Vagina (tissue), 2 donors: ENCODE results near the gene BRD3OS.

Experiments used
- CTCF ChIP-seq, 3 experiments: fragments of 450-650 bp in 2 of 3; fragments of 200-600 bp in 1 of 3; sonication (generic) in 1 of 3; IDR thresholded peaks; one replicate each; pipeline ENCODE4 v1.5.1; 2017 to 2019; ENCODE audit warnings: antibody characterized with exemption in 3 of 3, mild to moderate bottlenecking in 2 of 3, moderate library complexity in 2 of 3
- POLR2A ChIP-seq, 2 donors: fragments of 450-650 bp; IDR thresholded peaks; one replicate each; pipeline ENCODE4 v1.6.1; 2017; ENCODE audit warnings: antibody characterized with exemption in 2 of 2, mild to moderate bottlenecking in 2 of 2, moderate library complexity in 2 of 2
- POLR2AphosphoS5 ChIP-seq, 2 donors: sonication (generic); formaldehyde crosslinking; IDR thresholded peaks; one replicate each; pipeline ENCODE4 v1.9.0; 2017; ENCODE audit warnings: antibody characterized with exemption in 2 of 2, mild to moderate bottlenecking in 2 of 2, low read depth in 1 of 2; ENCODE audit not compliant: insufficient read depth in 1 of 2

GRCh38 chr9:134045841-134046544 lies 20.7 kb downstream of the BRD3OS start:
- TF ChIP-seq CTCF (IDR thresholded peaks at IDR 0.05): no peak
- no peak for TF ChIP-seq POLR2A (IDR thresholded peaks at IDR 0.05)
- TF ChIP-seq POLR2AphosphoS5 (IDR thresholded peaks at IDR 0.05; ENCODE audit: insufficient read depth in 1 of 2, low read depth in 1 of 2): no peak
